ENCODE measurements around the gene P3H3.

- TF ChIP-seq CTCF (IDR thresholded peaks at IDR 0.05 in 8 of 11, conservative IDR thresholded peaks at IDR 0.05 in 3 of 11) (no peak), POLR2AphosphoS5 (IDR thresholded peaks at IDR 0.05) (no peak)
Observed at GRCh38 chr12:6821591-6822425, 6.4 kb upstream of the P3H3 start, which contains the start of gene GPR162.
